ENCODE data around the gene EIF4B.

EIF4B gene

GRCh38 chr12:53067074-53067992 lies 61.1 kb downstream of the EIF4B start:
- peaks cover 7 to 8% of the 10 kb centered on the region in 2 experiments for H3K4me1 ChIP-seq (ENCODE audit: control insufficient read depth in 1 of 2, insufficient read depth in 1 of 2, low read depth in 1 of 2, low read length in 1 of 2)
- peaks cover 87% of the 10 kb centered on the region for H3K36me3 ChIP-seq
- no peaks in the 10 kb centered on the region for H3K9me3 ChIP-seq
- no peaks in the 10 kb centered on the region for H3K27me3 ChIP-seq
- no peak overlapping the region for H3K4me3 ChIP-seq (ENCODE audit: low read depth in 1 of 2, low read length in 1 of 2)
- TF ChIP-seq, protein P1, sequence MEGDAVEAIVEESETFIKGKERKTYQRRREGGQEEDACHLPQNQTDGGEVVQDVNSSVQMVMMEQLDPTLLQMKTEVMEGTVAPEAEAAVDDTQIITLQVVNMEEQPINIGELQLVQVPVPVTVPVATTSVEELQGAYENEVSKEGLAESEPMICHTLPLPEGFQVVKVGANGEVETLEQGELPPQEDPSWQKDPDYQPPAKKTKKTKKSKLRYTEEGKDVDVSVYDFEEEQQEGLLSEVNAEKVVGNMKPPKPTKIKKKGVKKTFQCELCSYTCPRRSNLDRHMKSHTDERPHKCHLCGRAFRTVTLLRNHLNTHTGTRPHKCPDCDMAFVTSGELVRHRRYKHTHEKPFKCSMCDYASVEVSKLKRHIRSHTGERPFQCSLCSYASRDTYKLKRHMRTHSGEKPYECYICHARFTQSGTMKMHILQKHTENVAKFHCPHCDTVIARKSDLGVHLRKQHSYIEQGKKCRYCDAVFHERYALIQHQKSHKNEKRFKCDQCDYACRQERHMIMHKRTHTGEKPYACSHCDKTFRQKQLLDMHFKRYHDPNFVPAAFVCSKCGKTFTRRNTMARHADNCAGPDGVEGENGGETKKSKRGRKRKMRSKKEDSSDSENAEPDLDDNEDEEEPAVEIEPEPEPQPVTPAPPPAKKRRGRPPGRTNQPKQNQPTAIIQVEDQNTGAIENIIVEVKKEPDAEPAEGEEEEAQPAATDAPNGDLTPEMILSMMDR (IDR thresholded peaks at IDR 0.05), result no peak
- H3K27ac ChIP-seq, result no peak overlapping the region

GRCh38 chr12:53067993-53068770 lies 61.9 kb downstream of the EIF4B start:
- TF ChIP-seq, protein P1 (IDR thresholded peaks at IDR 0.05), result no peak
- Histone ChIP-seq H3K36me3 (peaks cover 83% of the 10 kb centered on the region), H3K27ac (no peak overlapping the region), H3K4me3 (ENCODE audit: low read depth in 1 of 2, low read length in 1 of 2) (no peak overlapping the region), H3K9me3 (no peaks in the 10 kb centered on the region), H3K4me1 (ENCODE audit: control insufficient read depth in 1 of 2, insufficient read depth in 1 of 2, low read depth in 1 of 2, low read length in 1 of 2) (peaks cover 16 to 17% of the 10 kb centered on the region in 2 experiments), H3K27me3 (no peaks in the 10 kb centered on the region)

- no peak overlapping the region for H3K27ac ChIP-seq
- TF ChIP-seq, protein P1 (IDR thresholded peaks at IDR 0.05), result no peak
- H3K4me1 ChIP-seq (ENCODE audit: control insufficient read depth in 1 of 2, insufficient read depth in 1 of 2, low read depth in 1 of 2, low read length in 1 of 2), result peaks cover 19 to 20% of the 10 kb centered on the region in 2 experiments
- peaks cover 77% of the 10 kb centered on the region for H3K36me3 ChIP-seq
- no peak overlapping the region for H3K4me3 ChIP-seq (ENCODE audit: low read depth in 1 of 2, low read length in 1 of 2)
- no peaks in the 10 kb centered on the region for H3K27me3 ChIP-seq
- no peaks in the 10 kb centered on the region for H3K9me3 ChIP-seq
Observed at GRCh38 chr12:53068811-53069585, 62.7 kb downstream of the EIF4B start.

DNA sequence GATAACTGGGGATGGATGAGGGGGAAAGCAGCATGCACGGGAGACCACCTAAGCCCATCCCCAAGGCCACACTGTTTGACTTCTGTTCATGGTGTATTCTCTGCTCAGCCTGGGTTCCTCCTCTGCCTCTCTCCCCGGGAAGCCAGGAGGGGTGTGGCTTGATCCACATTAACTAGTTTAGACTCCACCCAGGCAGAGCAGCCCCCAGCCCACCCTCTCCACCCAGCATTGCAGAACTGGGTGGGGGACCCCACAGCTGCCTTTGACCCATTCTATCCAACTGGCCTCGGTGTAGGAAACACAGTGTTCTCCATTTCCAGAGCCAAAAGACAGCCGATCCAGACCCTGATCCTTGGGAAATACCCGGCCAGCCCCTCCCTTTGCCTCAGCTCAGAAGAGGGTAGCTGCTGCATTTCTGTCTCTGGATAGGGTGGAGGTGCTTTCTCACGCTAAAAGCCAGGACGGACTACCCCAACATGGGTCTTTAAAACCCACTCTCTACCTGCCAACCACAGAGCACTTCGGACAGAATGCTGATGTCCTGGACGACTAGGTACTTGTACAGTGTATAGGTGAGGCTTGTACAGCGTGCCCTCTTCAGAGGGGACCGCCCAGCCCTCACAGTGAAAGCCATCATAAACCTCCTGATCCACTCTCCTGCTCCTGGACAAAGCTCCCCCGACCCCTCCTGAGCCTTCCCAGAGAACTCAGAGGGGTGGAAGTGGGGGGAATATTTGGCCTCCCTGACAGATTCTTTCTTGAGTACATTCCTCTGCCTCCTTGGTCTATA lies 63.6 kb downstream of the EIF4B start:
- Histone ChIP-seq H3K27ac (no peak overlapping the region), H3K27me3 (no peaks in the 10 kb centered on the region), H3K9me3 (no peaks in the 10 kb centered on the region), H3K4me1 (ENCODE audit: control insufficient read depth in 1 of 2, insufficient read depth in 1 of 2, low read depth in 1 of 2, low read length in 1 of 2) (peaks cover 19 to 20% of the 10 kb centered on the region in 2 experiments), H3K36me3 (peaks cover 77% of the 10 kb centered on the region), H3K4me3 (ENCODE audit: low read depth in 1 of 2, low read length in 1 of 2) (no peak overlapping the region)
- TF ChIP-seq, protein P1 (IDR thresholded peaks at IDR 0.05), result no peak
